IPS-18a (cell line): ENCODE results near the gene SLC9A7.
"Not testable (repeated sequence)": the region's sequence is repeated elsewhere in the genome, so short reads cannot be mapped to it uniquely, and the experiment has no call there.

Source experiments
- H3K27ac ChIP-seq: one replicate; pipeline ENCODE4 v1.5.1; 2013; ENCODE audit warnings: low read length
- H3K27me3 ChIP-seq: one replicate; pipeline ENCODE4 v1.6.1; 2013; ENCODE audit warnings: mild to moderate bottlenecking, low read length; ENCODE audit not compliant: control insufficient read depth, insufficient read depth
- H3K36me3 ChIP-seq: one replicate; pipeline ENCODE4 v1.6.1; 2013; ENCODE audit warnings: low read depth, low read length; ENCODE audit not compliant: control insufficient read depth
- H3K4me1 ChIP-seq: one replicate; pipeline ENCODE4 v1.6.1; 2013; ENCODE audit warnings: low read depth, low read length; ENCODE audit not compliant: control insufficient read depth
- H3K4me3 ChIP-seq: one replicate; pipeline ENCODE4 v1.5.1; 2013; ENCODE audit warnings: low read length
- H3K9ac ChIP-seq: one replicate; pipeline ENCODE4 v1.6.1; 2013; ENCODE audit warnings: mild to moderate bottlenecking, low read length, moderate library complexity
- H3K9me3 ChIP-seq: one replicate; pipeline ENCODE4 v1.6.1; 2013; ENCODE audit warnings: low read depth, low read length; ENCODE audit not compliant: control insufficient read depth

The SLC9A7 gene

DNA sequence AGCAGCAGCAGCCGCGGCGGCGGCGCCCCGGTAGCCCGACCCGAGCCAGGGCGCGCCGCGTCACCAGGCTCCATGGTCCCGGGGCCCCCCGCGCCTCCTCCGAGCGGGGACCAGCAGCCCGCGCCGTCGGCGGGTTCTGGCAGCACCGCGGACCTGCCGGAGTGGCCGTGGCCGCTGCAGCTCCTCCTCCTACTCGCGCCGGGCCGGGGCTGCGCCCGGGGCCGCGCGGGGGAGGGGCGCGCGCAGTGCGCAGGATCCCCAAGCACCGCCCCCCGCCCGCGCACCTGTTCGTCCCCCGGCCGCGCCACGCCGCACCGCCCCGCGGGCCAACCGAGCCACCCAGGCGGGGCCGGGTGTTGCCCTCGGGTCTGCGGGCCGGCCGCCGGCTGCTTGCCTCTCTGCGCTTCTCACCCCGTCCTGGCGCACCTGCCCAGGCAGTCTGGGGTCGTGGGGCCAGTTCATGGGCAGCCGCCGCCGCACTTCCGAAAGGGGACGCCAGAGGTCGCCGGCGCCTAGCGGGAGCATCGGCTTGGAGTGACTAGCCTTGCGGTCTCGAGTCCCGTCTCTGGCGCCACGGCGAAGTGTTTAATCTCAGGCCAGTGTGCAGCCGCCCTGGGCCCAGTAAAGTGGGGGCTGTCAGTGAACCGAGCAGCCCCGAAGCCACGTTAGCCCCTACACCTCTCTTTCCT, at the start of gene SLC9A7:
Gene SLC9A7, minus strand, starts transcription at position 163 of the 689 bp plus-strand sequence. Its CDS starts 89 bp downstream, at position 74.
- peak within 1 kb of the TSS; percentile 61 for H3K4me3 ChIP-seq
- H3K9ac ChIP-seq = peak within 1 kb of the TSS; percentile 6
- peaks cover 5% of the 10 kb centered on the region for H3K9me3 ChIP-seq
- no peaks in the 10 kb centered on the region for H3K27me3 ChIP-seq
- H3K27ac ChIP-seq = no peak within 1 kb of the TSS
- no peaks in the 10 kb centered on the region for H3K36me3 ChIP-seq
- peaks cover 13% of the 10 kb centered on the region for H3K4me1 ChIP-seq

DNA sequence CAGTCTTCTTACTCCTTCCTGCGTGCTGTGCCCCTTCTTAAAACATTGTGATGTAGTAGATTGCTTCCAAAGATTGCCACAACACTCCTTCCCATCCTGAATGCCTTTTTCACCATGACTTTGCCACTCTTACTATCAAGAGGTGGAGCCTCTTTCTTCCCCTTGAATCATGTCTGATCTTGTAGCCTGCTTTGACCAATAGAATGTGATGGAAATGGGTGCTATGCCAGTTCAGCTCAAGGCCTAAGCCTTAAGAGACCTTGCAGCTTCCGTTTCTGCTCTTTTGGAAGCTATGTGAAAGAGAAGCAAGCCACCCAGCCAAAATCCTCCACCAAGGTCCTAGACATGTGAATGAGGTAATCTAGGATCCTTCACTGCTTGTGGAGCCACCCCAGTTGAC, 46.4 kb upstream of the SLC9A7 start:
- Histone ChIP-seq H3K27me3 (no peaks in the 10 kb centered on the region), H3K27ac (no peak overlapping the region), H3K9ac (no peak overlapping the region), H3K36me3 (no peaks in the 10 kb centered on the region), H3K4me1 (no peaks in the 10 kb centered on the region), H3K4me3 (no peak overlapping the region), H3K9me3 (no peaks in the 10 kb centered on the region)

DNA sequence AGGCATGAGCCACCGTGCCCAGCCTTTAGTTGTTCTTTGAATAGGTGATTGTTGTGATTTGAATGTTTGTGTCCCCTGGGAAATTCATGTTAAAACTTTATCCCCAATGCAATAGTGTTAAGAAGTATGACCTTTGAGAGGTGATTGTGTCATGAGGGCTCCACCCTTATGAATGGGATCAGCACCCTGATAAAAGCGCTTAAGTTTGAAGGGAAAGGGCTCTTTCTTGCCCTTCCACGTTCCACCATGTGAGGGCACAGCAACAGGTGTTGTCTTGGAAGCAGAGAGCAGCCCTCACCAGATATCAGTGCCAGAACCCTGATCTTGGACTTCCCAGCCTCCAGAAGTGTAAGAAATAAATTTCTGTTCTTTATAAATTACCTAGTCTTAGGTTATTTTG, 44.2 kb upstream of the SLC9A7 start:
- Histone ChIP-seq H3K27ac (no peak overlapping the region), H3K4me1 (no peaks in the 10 kb centered on the region), H3K36me3 (no peaks in the 10 kb centered on the region), H3K4me3 (no peak overlapping the region), H3K9ac (no peak overlapping the region), H3K9me3 (peaks cover 4% of the 10 kb centered on the region), H3K27me3 (no peaks in the 10 kb centered on the region)

DNA sequence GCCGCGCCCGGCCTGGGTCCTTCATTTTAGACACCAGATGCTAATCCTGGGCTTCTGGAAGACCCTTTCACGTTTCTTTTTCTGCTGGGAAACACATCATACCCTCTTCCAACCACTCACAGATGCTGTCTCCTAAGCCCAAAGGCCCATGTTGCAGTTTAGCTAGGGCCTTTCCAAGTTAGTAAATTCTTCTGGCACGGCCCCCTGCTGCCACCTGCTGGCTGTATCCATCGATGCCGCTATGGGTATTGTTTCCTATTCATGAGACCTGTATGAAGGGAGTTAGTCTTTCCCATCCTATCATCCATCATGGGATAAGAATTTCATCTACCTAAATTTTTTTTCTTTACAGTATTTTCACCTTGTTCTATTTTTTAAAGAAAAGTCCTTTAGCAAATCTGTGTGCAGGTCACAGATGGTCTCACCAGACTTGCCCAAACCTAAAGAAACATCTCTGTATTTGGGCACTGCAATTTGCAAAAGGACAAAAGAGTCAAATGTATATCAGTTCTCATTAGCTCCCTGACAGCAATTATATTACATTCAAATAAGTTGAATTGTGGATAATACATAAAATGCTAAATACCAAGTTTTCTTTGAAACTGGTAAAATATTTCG, 37.8 kb upstream of the SLC9A7 start:
- H3K9me3 ChIP-seq = peaks cover 4% of the 10 kb centered on the region
- H3K9ac ChIP-seq = no peak overlapping the region
- H3K27me3 ChIP-seq = no peaks in the 10 kb centered on the region
- no peaks in the 10 kb centered on the region for H3K36me3 ChIP-seq
- H3K4me3 ChIP-seq = no peak overlapping the region
- H3K4me1 ChIP-seq = no peaks in the 10 kb centered on the region
- H3K27ac ChIP-seq = no peak overlapping the region

DNA sequence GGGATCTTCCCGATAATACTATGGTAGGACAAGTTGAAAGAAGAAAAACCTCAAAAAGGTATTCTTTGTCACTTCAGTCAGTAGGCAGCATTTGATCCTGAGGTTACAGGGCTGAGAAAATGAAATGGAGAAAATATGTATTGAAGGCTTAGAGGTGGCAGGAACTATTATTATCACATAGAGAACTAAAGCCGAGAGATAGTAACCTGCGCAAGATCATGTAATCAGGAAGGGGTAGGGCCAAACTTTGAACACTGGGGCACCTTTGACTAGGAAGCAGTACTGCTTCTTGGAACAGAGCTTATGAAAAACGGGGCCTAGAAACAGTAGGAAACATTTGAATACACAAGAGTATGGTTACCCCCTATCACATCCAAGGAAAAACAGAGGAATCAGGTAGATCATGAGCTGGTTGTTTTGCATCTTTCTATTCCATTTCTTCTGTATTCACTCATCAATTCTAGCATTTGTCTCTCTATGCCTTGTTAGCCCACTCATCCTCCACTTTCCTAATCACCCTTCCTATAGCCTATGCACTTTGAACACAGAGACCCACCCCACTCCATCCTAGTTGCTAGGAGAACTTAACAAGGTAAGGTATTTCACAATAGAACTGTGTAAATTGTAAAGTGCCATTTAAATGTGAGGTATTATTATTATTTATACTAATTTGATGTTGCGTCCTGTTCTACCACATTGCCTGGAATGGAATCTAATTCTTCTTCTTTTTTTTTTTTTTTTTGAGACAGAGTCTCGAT, 34.6 kb upstream of the SLC9A7 start:
- Histone ChIP-seq H3K4me1 (peaks cover 6% of the 10 kb centered on the region), H3K4me3 (no peak overlapping the region), H3K9me3 (peaks cover 4% of the 10 kb centered on the region), H3K27ac (no peak overlapping the region), H3K9ac (no peak overlapping the region), H3K36me3 (no peaks in the 10 kb centered on the region), H3K27me3 (no peaks in the 10 kb centered on the region)

DNA sequence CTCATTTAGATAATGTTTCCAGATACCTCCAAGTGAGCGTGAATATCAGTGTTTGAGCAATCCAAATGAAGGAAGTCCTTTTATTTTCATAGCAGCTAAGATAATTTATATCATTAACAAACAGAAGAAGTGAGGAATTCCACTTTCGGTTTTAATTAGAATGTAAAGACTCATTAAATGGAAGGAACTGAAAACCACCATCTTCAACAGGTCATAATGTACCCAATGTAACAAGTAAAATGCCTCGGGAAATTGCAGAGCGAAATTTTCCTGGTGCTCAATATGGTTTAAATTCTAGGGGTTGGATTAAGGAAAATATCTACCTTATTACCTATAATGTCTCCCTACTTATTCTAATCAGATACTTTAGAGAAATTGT, 33.9 kb upstream of the SLC9A7 start:
- H3K27ac ChIP-seq = no peak overlapping the region
- no peaks in the 10 kb centered on the region for H3K27me3 ChIP-seq
- peaks cover 6% of the 10 kb centered on the region for H3K9me3 ChIP-seq
- peaks cover 6% of the 10 kb centered on the region for H3K4me1 ChIP-seq
- no peak overlapping the region for H3K9ac ChIP-seq
- no peak overlapping the region for H3K4me3 ChIP-seq
- no peaks in the 10 kb centered on the region for H3K36me3 ChIP-seq

DNA sequence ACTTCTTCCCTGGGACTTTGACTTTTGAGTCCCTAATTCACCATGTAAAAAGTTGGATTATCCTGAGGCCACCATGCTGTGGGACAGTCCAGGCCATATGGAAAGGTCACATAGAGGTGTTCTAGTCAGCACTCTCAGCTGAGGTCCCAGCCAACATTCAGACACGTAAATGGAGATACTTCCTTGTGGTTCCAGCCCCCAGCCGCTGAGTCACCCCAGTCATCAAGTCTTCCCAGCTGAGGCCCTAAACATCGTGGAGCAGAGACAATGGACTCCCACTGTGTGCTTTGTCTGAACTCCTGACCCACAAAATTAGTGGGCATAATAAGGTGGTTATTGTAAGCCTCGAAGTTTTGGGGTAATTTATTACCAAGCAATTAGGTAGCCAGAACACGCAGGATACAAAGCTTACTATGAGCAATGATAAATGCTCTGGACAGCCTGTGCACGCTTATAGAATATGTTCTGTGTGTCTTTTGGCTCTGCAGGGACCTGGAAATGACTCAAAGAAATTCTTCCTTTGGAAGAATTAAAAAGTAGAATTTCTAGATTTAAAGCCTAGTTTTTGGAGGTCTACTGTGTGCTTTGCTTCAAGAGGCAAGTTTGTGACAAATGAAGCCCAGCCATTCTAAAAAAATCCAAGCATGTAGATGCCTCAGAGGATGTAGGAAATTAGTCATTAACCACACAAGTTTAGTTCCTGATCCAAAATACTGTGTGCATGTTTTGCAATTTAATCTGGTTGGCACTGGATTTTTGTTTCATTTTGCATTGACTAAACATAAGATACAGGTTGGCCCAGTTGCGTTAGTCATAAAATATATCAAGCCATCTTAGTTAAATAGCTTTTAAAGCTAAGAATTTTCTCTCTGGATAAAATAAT, 33.2 kb upstream of the SLC9A7 start:
- no peak overlapping the region for H3K4me3 ChIP-seq
- peaks cover 6% of the 10 kb centered on the region for H3K9me3 ChIP-seq
- H3K9ac ChIP-seq = no peak overlapping the region
- no peak overlapping the region for H3K27ac ChIP-seq
- H3K36me3 ChIP-seq = no peaks in the 10 kb centered on the region
- H3K27me3 ChIP-seq = no peaks in the 10 kb centered on the region
- peaks cover 6% of the 10 kb centered on the region for H3K4me1 ChIP-seq

DNA sequence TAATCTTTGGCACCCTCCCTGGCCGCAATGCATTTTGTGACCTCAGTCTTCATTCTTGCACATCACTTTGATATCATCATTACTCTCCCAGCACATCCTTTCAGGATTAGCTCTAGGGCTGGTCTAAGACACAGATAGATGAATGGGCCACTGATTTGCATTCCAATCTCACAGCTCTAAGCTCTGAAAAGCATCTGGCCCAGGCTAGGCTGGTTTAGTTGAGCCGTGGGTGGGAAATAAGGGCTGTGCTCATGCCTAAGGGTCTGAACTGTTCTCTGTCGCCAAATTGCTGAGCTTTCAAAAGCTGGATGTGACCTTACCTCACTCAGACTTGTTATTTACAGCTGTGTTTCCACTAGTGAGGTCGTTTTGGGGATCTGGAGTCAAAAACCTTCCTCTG, 30.0 kb upstream of the SLC9A7 start:
- Histone ChIP-seq H3K36me3 (no peaks in the 10 kb centered on the region), H3K27ac (no peak overlapping the region), H3K9me3 (peaks cover 14% of the 10 kb centered on the region), H3K4me3 (no peak overlapping the region), H3K27me3 (no peaks in the 10 kb centered on the region), H3K4me1 (peaks cover 6% of the 10 kb centered on the region), H3K9ac (no peak overlapping the region)

DNA sequence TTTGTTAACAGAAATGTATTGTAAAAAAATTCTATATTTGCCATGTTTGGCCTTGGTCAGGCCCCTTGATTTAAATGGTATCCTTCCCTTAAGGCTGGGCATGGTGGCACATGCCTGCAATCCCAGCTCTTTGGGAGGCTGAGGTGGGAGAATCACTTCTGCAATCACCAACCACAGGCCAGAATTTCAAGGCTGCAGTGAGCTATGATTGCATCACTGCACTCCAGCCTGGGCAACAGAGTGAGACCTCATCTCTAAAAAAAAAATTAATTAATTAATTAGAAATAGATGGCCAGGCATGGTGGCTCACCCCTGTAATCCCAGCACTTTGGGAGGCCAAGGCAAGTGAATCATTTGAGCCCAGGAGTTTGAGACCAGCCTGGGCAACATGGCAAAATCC, 25.5 kb upstream of the SLC9A7 start:
- not testable (repeated sequence) for H3K36me3 ChIP-seq, H3K27me3 ChIP-seq, H3K4me3 ChIP-seq, H3K4me1 ChIP-seq, H3K27ac ChIP-seq, H3K9ac ChIP-seq
- H3K9me3 ChIP-seq = peaks cover 24% of the 10 kb centered on the region

DNA sequence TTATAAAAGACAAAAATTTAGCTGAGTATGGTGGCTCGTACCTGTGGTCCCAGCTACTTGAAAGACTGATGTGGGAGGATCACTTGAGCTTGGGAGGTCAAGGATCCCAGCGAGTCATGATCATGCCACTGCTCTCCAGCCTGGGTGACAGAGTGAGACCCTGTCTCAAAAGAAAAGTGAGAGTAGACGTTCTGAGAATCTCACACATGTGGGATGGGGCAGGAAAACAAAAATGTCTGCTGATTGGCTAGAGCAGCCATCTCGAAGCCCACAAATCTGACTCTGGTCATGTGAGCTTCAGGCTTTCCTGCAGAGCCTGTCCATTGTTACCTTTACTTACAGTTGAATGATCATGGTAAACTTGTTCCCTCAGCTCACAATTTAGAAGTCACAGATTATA, 23.1 kb upstream of the SLC9A7 start:
- Histone ChIP-seq H3K4me1 (no peaks in the 10 kb centered on the region), H3K9ac (no peak overlapping the region), H3K36me3 (no peaks in the 10 kb centered on the region), H3K27me3 (no peaks in the 10 kb centered on the region), H3K27ac (no peak overlapping the region), H3K4me3 (no peak overlapping the region), H3K9me3 (peaks cover 21% of the 10 kb centered on the region)
